Stimulated activated CD4-positive, alpha-beta T cell treated with anti-CD3 and anti-CD28 coated beads, TNF-alpha, amount 100 ng/mL, for 1 hour (primary cell): ENCODE results near the gene GLT1D1.

ENCODE experiments used
- DNase-seq, 3 donors: peaks; one replicate each; pipeline ENCODE4 v3.0.0-alpha.2; 2020; ENCODE audit warnings: low read depth in 3 of 3, low spot score in 1 of 3

Gene GLT1D1

DNA sequence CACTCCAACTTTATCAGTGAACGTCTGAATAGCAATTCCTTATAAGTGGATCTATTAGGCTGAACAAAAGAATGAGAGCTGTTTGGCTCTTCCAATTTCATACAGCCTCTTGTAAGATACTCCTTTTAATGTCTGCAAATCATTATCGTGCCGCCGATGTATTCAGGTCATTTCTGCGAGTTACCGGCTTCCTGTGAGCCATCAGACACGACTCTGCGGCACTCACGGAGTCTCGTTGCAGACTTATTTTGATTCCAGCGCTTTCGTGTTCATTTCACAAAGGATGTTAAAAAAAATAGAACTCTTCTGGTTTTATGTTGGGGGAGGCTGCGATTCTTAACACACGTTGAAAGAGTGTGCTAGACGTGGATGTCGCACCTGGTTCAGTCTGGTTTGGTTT is 106.6 kb downstream of the GLT1D1 start:
- DNase-seq: no peak

- no peak for DNase-seq
Observed at GRCh38 chr12:128961308-128961902, 108.1 kb downstream of the GLT1D1 start.

DNA sequence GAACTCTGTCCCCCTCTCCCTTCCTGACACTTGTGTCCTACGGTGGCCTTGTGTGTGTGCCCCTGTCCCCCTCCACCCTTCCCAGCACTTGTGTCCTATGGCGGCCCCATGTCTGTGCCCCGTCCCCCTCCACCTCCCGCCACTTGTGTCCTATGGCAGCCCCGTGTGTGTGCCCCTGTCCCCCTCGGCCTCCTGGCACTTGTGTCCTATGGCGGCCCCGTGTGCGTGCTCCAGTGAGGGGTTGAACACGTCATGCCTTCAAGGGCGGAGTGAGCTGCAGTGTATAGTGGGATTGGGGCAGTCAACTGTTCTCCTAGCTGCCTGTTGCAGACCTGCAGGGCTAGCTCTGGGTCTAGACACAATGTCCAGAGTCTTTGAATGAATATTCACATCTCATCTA is 108.7 kb downstream of the GLT1D1 start:
- no peak for DNase-seq

DNA sequence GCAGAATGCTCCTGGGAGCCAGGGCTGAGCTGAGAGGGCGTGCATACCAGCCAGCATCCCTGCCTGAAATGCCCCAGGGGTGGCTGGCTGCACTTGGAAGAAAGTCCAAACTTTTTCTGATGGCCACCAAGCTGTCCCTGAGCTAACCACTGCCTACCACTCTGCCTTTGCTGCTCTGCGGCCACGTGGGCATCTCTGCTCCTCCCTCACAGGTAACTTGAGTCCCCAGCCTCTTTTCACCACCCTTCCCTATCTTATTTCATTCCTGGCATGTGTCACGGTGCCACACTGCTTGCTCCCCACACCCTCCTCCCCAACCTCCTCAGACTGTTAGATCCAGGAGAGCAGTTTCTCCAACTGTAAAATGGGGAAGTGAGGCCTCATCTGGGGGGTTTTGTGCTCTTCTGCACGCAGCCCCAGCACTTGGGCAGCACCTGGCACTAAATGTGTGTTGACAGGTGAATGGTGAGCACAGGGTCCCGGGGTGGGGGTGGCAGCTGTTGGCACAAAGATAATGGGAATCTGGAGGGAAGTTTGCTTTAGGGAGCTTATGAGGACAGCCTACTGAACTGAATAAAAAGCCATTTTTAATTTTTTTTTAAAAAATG is 113.0 kb downstream of the GLT1D1 start:
- no peak for DNase-seq

GRCh38 chr12:128968668-128969067 is 115.4 kb downstream of the GLT1D1 start:
- no peak for DNase-seq

DNA sequence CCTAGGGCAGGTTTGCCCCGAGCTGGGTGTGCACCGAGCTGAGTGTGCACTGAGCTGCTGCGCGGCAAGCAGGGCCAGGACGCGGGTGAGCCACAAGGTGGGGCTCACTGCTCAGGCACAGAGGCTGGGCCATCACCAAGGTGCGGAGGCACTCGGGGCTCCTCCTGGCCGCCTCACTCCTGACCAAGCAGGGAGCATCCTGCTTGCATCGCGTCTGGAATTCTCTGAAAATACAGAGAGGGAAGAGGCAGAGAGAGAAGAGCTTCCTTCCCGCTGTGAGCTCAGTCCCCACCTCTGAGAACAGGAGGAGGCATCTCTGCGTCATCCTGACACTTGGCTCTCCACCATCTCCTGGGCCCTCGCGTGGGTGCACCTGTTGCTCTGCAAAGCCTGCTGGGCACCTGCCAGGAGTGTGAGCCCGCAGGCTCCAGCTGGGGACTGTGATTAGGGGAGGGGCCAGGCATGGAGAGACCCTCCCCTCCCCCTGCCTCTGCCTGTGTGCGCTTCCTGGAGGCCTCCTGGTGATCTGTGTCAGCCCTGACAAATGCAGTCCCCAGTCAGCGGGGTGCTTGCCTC is 116.3 kb downstream of the GLT1D1 start:
- no peak for DNase-seq

GRCh38 chr12:128970110-128970509 is 116.8 kb downstream of the GLT1D1 start:
- DNase-seq: no peak

- DNase-seq: no peak
Observed at GRCh38 chr12:128970941-128971340, 117.7 kb downstream of the GLT1D1 start.

- DNase-seq: no peak
Observed at GRCh38 chr12:128971802-128972201, 118.5 kb downstream of the GLT1D1 start.

DNA sequence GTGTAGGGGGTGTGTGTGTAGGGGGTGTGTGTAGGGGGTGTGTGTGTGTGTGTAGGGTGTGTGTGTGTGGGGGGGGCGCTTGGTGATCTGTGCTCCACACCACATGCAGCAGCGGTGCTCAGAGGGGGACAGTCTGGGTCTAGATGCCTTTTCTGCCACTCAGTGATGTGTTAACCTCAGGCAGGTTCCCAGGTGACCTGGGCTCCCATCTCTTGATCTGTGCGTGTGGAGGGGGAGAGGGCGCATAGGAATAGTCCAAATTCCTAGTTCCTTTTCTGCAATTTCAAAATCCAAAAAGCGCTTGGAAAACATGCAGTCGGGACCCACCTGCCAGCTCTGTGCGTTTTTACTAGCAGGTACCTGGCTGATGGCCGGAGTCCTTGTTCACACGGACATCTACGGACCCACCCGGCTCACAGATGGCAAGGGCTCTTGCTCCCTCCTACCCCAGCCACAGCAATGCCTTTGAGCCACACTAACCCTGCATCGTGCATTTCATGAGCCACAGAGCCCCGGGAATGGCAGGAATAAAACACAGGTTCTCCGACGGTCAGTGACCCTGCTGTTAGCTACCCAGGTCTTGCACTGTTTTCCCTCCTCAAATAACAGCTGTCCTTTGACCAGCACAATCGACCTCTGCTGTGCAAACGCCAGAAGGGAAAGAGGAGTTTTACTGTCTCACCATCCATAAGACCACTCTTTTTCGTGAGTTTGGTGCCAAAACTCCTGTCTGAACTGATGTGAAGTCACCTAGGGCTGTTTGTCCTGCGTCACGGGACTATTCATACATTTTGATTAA is 120.8 kb downstream of the GLT1D1 start:
- no peak for DNase-seq

- no peak for DNase-seq
Observed at GRCh38 chr12:128974881-128975280, 121.6 kb downstream of the GLT1D1 start.

DNA sequence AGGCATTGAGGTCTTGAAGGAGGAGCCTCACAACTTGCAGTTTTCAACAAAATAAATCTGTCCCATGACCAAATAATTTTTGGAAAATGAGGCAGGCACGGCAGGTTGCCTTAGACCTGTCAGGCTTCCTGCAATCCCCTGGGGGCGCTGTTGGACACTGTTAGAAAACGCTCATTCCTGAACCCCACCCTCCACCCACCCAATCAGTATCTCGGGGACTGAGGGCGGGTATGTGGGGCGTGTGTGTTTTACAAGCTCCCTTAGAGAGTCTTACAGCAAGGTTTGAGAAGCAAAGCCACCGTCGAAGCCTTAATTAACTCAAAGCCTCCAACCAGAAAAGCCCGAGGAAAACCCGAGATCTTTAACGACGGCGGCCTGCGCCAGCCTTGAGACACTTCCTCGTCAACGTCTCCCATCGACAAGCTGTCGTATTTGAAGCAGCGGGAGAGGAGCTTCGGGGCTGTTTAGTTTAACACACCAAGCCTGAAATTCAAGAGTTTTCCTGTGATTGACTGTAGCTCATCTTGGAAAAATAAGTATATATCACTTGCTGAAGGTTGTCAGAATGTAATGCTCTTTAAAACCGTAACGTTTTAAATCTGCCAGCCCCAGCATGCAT is 123.0 kb downstream of the GLT1D1 start:
- DNase-seq: no peak

DNA sequence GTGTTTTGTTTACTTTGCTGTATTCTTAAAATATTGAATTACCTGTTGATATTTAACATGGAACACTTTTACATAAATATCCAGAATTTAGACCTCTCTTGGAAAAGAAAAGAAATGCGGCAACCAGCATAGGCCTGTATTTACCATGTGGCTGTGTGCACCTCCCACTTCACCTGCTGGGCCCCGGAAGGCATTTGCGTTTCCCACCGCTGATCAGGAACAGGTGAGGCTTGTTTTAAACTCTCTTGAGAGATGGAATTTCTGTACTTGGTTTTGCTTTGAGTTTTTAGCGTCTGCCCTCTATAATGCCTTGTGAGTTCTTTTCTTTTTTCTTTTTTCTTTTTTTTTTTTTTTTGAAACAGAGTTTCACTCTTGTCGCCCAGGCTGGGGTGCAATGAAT is 124.2 kb downstream of the GLT1D1 start:
- no peak for DNase-seq

GRCh38 chr12:128978067-128978466 is 124.8 kb downstream of the GLT1D1 start:
- DNase-seq: no peak

- DNase-seq: no peak
Observed at GRCh38 chr12:128980623-128981022, 127.3 kb downstream of the GLT1D1 start.

GRCh38 chr12:128981971-128982533 is 128.8 kb downstream of the GLT1D1 start:
- no peak for DNase-seq

- DNase-seq: no peak
Observed at GRCh38 chr12:128982933-128983332, 129.7 kb downstream of the GLT1D1 start.

DNA sequence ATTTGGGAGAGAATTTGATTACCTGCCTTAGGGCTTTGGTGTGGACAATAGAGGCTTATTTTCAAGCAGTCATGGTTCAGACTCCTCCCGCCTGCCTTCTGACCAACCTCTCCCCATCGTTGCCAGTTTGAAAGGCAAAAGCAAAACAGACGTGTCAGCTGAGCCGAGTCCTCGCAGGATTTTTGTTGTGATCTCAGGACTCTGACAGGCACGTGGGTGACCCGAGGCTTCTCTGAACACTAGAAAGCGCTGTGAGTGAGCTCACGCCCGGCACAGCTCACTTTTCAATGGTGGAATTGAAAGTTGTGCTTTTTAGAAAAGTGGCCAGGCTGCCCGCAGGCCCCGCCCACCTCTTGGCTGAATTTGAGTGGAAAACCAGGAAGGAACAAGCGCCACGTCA is 130.1 kb downstream of the GLT1D1 start:
- DNase-seq: no peak

- no peak for DNase-seq
Observed at GRCh38 chr12:128986957-128987356, 133.7 kb downstream of the GLT1D1 start.

DNA sequence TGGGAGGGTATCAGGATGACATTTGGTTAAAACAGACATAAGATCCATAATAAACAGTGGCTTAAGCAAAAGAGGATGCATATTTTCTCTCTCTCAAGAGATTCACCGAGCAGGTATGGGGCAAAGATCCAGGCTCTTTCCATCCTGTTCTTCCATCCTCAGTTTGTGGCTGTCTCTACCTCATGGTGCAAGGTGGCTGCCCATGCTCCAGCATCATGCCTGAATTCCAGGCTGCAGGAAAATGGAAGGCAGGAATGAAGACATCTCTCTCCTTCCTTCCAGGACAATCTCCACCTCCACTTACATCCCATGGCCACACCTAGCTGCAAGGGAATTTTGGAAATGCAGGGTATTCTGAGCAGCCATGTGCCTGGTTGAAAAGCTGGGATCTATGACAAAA is 136.0 kb downstream of the GLT1D1 start:
- DNase-seq: no peak

DNA sequence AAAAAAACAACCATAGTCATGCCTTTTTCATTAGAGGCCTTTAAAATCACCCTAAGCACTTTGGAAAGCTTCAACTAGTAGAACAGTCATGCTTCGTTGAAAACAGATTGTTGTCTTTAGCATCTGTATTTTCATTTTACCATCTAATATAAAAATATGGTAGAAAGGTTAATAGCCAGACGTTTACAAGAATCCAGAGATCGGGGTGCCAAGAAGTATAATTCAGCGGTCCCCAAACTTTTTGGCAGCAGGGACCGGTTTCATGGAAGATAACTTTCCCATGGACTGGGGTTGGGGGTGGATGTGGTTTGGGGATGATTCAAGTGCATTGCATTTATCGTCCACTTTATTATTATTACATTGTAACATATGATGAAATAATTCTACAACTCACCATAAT is 138.4 kb downstream of the GLT1D1 start:
- DNase-seq: no peak
